Trophoblast cell (in vitro differentiated cells and primary cell): ENCODE results near the gene GALNT16.
A peak's percentile ranks its signal among the peaks of the same experiment; 100 is the strongest.

ENCODE experiments used
- DNase-seq, 2 donors: peaks; one replicate each; pipeline ENCODE4 v3.0.0-alpha.2; 2016
- H2AFZ ChIP-seq: 2 replicates; pipeline ENCODE4 v1.6.1; 2013; ENCODE audit warnings: low read length, moderate library complexity, mild to moderate bottlenecking; ENCODE audit not compliant: insufficient read depth, poor library complexity
- H2AK5ac ChIP-seq: 2 replicates; pipeline ENCODE4 v1.6.1; 2013; ENCODE audit warnings: mild to moderate bottlenecking, low read length
- H2BK120ac ChIP-seq: 2 replicates; pipeline ENCODE4 v1.6.1; 2013; ENCODE audit warnings: low read length, mild to moderate bottlenecking, moderate library complexity; ENCODE audit not compliant: insufficient read depth, poor library complexity
- H2BK12ac ChIP-seq: 2 replicates; pipeline ENCODE4 v1.6.1; 2013; ENCODE audit warnings: mild to moderate bottlenecking, low read length, moderate library complexity
- H2BK5ac ChIP-seq: 2 replicates; pipeline ENCODE4 v1.6.1; 2013; ENCODE audit warnings: low read length, low read depth, moderate library complexity, mild to moderate bottlenecking; ENCODE audit not compliant: poor library complexity
- H3K14ac ChIP-seq: 2 replicates; pipeline ENCODE4 v1.6.1; 2013; ENCODE audit warnings: mild to moderate bottlenecking, low read length
- H3K18ac ChIP-seq: 2 replicates; pipeline ENCODE4 v1.6.1; 2013; ENCODE audit warnings: mild to moderate bottlenecking, low read length
- H3K23ac ChIP-seq: 2 replicates; pipeline ENCODE4 v1.6.1; 2013; ENCODE audit warnings: low read length
- H3K27ac ChIP-seq: 2 replicates; pipeline ENCODE4 v1.5.1; 2013; ENCODE audit warnings: low read depth, mild to moderate bottlenecking, inconsistent platforms, low read length, moderate library complexity
- H3K27me3 ChIP-seq: 2 replicates; pipeline ENCODE4 v1.6.1; 2013; ENCODE audit warnings: inconsistent platforms, mild to moderate bottlenecking, low read length, moderate library complexity; ENCODE audit not compliant: insufficient read depth
- H3K36me3 ChIP-seq, 2 experiments: 1 replicate in 1 of 2; 2 replicates in 1 of 2; pipeline ENCODE4 v1.6.1; 2013; ENCODE audit warnings: low read length in 2 of 2, mild to moderate bottlenecking in 2 of 2, moderate library complexity in 1 of 2; ENCODE audit not compliant: insufficient read depth in 2 of 2, control insufficient read depth in 1 of 2
- H3K4ac ChIP-seq: 2 replicates; pipeline ENCODE4 v1.6.1; 2013; ENCODE audit warnings: low read depth, mild to moderate bottlenecking, low read length, moderate library complexity
- H3K4me1 ChIP-seq, 2 experiments: 1 replicate in 1 of 2; 2 replicates in 1 of 2; pipeline ENCODE4 v1.6.1; 2013; ENCODE audit warnings: low read length in 2 of 2, mild to moderate bottlenecking in 2 of 2, moderate library complexity in 1 of 2; ENCODE audit not compliant: insufficient read depth in 2 of 2, control insufficient read depth in 1 of 2
- H3K4me2 ChIP-seq: 2 replicates; pipeline ENCODE4 v1.6.1; 2013; ENCODE audit warnings: inconsistent platforms, mild to moderate bottlenecking, low read length, moderate library complexity
- H3K4me3 ChIP-seq: 2 replicates; pipeline ENCODE4 v1.5.1; 2013; ENCODE audit warnings: mild to moderate bottlenecking, low read depth, low read length, inconsistent platforms
- H3K79me1 ChIP-seq: one replicate; pipeline ENCODE4 v1.6.1; 2013; ENCODE audit warnings: low read length
- H3K79me2 ChIP-seq: 2 replicates; pipeline ENCODE4 v1.6.1; 2013; ENCODE audit warnings: low read length, mild to moderate bottlenecking; ENCODE audit not compliant: control insufficient read depth, insufficient read depth, poor library complexity
- H3K9ac ChIP-seq: 2 replicates; pipeline ENCODE4 v1.6.1; 2013; ENCODE audit warnings: mild to moderate bottlenecking, low read length
- H3K9me3 ChIP-seq: 2 replicates; pipeline ENCODE4 v1.6.1; 2013; ENCODE audit warnings: low read depth, mild to moderate bottlenecking, control low read depth, inconsistent platforms, low read length; ENCODE audit not compliant: insufficient read depth
- H4K12ac ChIP-seq: 2 replicates; pipeline ENCODE4 v1.6.1; 2013; ENCODE audit warnings: low read depth, mild to moderate bottlenecking, low read length, moderate library complexity
- H4K8ac ChIP-seq: 2 replicates; pipeline ENCODE4 v1.6.1; 2013; ENCODE audit warnings: low read depth, mild to moderate bottlenecking, low read length, moderate library complexity
- H4K91ac ChIP-seq: one replicate; pipeline ENCODE4 v1.6.1; 2013; ENCODE audit warnings: low read depth, mild to moderate bottlenecking, low read length, moderate library complexity
- WGBS: extraction: QIAGEN DNeasy Blood & Tissue Kit; methylation state at CpG from one replicate; pipeline ENCODE4 v1.1.7; 2013; ENCODE audit warnings: missing lambda C conversion rate; ENCODE audit not compliant: insufficient read length, insufficient coverage; ENCODE audit errors: extremely low coverage; 5-methylcytosine and 5-hydroxymethylcytosine counted together

Gene GALNT16

DNA sequence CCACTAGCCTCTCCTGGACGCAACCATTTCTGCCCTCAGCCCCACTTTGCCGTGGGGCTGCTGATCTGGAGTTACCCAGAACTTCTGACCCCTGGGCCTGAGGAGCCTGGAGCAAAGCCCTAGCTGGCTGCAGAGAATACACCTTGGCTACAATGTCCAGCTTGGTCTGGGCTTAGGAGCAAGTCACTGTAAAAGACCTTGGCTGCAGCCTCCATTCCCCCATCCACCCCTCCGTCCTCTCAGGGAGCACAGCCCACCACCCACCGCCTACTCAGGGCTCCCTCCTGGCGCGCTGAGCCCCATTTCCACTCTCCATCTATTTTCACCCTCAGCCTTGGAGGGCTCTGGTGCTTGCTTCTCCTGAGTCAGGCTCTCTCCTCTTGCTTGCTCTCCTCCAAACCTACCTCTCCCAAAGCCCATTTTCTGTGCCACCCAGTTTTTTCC, 95.2 kb downstream of the GALNT16 start:
- Histone ChIP-seq H4K8ac (no peak overlapping the region), H3K4me3 (no peak overlapping the region), H2BK120ac (no peak overlapping the region), H3K79me1 (peaks cover 3% of the 10 kb centered on the region), H3K14ac (no peak overlapping the region), H4K91ac (no peak overlapping the region), H3K27me3 (no peaks in the 10 kb centered on the region), H3K4ac (no peak overlapping the region), H3K9ac (no peak overlapping the region), H3K27ac (no peak overlapping the region), H2AFZ (no peak overlapping the region), H4K12ac (no peak overlapping the region), H3K4me1 (peaks cover 11 to 13% of the 10 kb centered on the region in 2 experiments), H3K36me3 (no peaks in the 10 kb centered on the region), H2BK12ac (no peak overlapping the region), H3K79me2 (no peaks in the 10 kb centered on the region), H2BK5ac (no peak overlapping the region), H3K23ac (no peak overlapping the region), H3K4me2 (no peak overlapping the region), H3K9me3 (peaks cover 5% of the 10 kb centered on the region), H2AK5ac (no peak overlapping the region), H3K18ac (no peak overlapping the region)
- no CpG with 5 or more reads among the region's 6 CpGs for WGBS
- DNase-seq, result no peak

DNA sequence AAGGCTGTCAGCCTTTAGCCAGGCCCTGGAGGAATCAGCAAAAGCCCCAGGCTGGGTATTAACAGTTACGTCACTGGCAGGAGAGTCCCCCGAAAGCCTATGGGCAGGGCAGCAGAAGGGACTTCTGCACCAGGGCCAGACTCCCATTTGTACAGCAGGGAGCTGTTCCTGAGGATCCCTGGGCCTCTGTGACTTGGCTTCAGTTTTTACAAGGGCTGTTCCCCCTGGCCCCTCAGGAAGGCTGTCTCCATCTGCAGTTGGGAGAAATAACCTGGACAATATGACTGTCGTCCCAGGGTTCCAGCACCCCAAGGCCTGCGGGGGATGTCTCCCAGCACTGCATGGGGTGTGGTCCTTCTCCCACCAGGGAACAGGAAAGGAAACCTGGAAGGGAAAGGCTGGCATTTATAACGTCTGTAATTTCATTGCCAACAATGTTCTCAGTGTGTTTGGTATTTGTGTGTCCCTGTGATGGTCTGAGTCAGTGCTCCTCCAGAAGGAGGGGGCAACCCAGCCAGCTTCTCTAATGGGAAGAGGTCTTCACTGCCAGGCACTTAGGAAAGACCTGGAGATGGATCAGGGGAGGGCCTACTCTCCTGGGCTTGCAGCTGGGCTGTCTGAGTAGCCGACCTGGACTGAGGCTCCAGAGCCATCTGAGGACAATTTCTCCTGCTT, 95.8 kb downstream of the GALNT16 start:
- Histone ChIP-seq H3K4ac (no peak overlapping the region), H3K14ac (no peak overlapping the region), H3K9me3 (peaks cover 5% of the 10 kb centered on the region), H3K27me3 (no peaks in the 10 kb centered on the region), H2BK12ac (no peak overlapping the region), H4K91ac (no peak overlapping the region), H3K79me2 (no peaks in the 10 kb centered on the region), H3K4me3 (no peak overlapping the region), H2BK120ac (no peak overlapping the region), H3K36me3 (no peaks in the 10 kb centered on the region), H3K27ac (no peak overlapping the region), H3K9ac (no peak overlapping the region), H3K18ac (no peak overlapping the region), H3K23ac (no peak overlapping the region), H2AK5ac (no peak overlapping the region), H3K79me1 (peaks cover 3% of the 10 kb centered on the region), H4K12ac (no peak overlapping the region), H2AFZ (no peak overlapping the region), H2BK5ac (no peak overlapping the region), H3K4me1 (peaks cover 11 to 13% of the 10 kb centered on the region in 2 experiments), H3K4me2 (no peak overlapping the region), H4K8ac (no peak overlapping the region)
- WGBS, result no CpG with 5 or more reads among the region's 6 CpGs
- DNase-seq, result no peak

DNA sequence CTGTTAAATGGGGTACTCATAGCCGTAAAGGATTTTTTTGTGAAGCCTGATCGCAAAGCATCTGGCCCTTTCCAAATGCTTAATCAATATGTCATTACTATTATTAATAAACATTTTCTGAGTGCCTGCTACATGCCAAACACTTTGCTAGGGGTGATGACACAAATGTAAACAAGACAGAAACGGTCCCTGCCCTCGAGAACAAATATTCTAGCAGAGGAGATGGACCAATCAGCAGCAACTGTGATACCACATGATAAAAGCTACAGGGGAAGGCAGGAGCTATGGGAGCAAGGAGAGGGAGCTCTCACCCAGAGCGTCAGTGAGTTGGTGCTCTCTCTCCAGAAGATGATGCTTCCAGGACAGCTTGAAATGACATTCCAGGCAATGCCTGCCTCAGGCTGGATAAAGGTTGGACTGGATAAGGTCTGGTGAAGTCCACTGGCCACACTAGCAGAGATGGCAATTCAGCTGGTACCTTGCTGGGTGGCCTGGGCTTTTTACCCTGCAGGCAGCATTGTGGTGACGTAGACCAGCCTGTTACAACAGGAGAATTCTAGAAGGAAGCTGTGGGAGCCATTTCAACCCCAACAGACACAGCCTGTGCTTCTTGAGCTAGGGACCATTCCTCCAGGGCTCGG, 97.1 kb downstream of the GALNT16 start:
- Histone ChIP-seq H2AFZ (no peak overlapping the region), H3K23ac (no peak overlapping the region), H4K91ac (no peak overlapping the region), H2BK12ac (no peak overlapping the region), H3K9me3 (peaks cover 5% of the 10 kb centered on the region), H3K4me1 (peaks cover 11 to 13% of the 10 kb centered on the region in 2 experiments), H2BK120ac (no peak overlapping the region), H3K27ac (peak overlapping the region; percentile 5), H3K27me3 (no peaks in the 10 kb centered on the region), H4K8ac (no peak overlapping the region), H3K18ac (no peak overlapping the region), H2AK5ac (no peak overlapping the region), H3K4ac (no peak overlapping the region), H3K79me1 (peaks cover 3% of the 10 kb centered on the region), H4K12ac (no peak overlapping the region), H3K4me2 (peak overlapping the region; percentile 5), H3K36me3 (no peaks in the 10 kb centered on the region), H3K14ac (no peak overlapping the region), H2BK5ac (no peak overlapping the region), H3K79me2 (no peaks in the 10 kb centered on the region), H3K4me3 (no peak overlapping the region), H3K9ac (no peak overlapping the region)
- peak; percentile 67 to 79 for DNase-seq
- no CpG with 5 or more reads among the region's 7 CpGs for WGBS

DNA sequence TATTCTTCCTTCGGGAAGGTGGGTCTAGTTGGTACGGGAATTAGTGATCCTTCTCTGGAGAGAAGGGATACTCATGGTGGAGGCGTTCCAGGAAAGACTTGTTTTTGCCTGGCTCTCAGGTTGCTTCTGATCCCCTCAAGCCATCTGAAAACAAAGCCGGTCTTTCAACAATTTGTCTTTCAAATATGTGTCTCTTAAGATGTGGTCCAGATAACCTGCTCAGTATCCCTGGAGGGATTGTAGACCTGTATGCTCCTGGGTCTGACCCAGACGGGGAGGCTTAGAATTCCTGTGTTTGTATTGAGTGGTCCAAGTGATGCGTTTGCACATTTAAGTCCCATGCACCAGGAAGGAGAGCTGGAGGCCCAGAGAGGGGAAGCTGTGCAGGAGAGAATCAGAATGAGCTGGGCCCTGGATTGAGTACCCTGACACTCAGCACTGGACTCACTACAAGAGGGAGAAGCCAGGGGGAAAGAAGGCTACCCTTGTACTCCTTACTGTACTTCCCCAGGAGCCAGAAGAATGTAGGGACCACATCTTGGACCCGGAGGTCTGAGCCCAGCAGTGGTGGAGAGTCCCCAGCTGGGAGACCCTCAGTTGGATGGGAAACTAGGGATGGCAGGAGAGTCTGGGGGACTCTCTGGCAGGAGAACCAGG, 97.7 kb downstream of the GALNT16 start:
- no peak overlapping the region for H2BK120ac ChIP-seq
- no peak overlapping the region for H2AFZ ChIP-seq
- no peak overlapping the region for H3K18ac ChIP-seq
- no peak overlapping the region for H4K8ac ChIP-seq
- peak; percentile 42 to 80 for DNase-seq
- H4K91ac ChIP-seq, result no peak overlapping the region
- no peak overlapping the region for H3K23ac ChIP-seq
- H2BK12ac ChIP-seq, result no peak overlapping the region
- no peak overlapping the region for H3K4me3 ChIP-seq
- H3K4me1 ChIP-seq, result peaks cover 11 to 13% of the 10 kb centered on the region in 2 experiments
- no CpG with 5 or more reads among the region's 7 CpGs for WGBS
- H3K27ac ChIP-seq, result no peak overlapping the region
- no peak overlapping the region for H3K9ac ChIP-seq
- no peak overlapping the region for H3K14ac ChIP-seq
- H4K12ac ChIP-seq, result no peak overlapping the region
- H3K79me1 ChIP-seq, result peaks cover 3% of the 10 kb centered on the region
- H2BK5ac ChIP-seq, result no peak overlapping the region
- H3K27me3 ChIP-seq, result no peaks in the 10 kb centered on the region
- no peak overlapping the region for H3K4ac ChIP-seq
- no peaks in the 10 kb centered on the region for H3K36me3 ChIP-seq
- no peak overlapping the region for H2AK5ac ChIP-seq
- H3K79me2 ChIP-seq, result no peaks in the 10 kb centered on the region
- peak overlapping the region; percentile 5 for H3K4me2 ChIP-seq
- H3K9me3 ChIP-seq, result peaks cover 5% of the 10 kb centered on the region
